Stimulated activated naive CD4-positive, alpha-beta T cell (primary cell): Measurements from ENCODE around the gene SFT2D1.
"Not testable (repeated sequence)": the region's sequence is repeated elsewhere in the genome, so short reads cannot be mapped to it uniquely, and the experiment has no call there.

ENCODE experiments used
- DNase-seq, 6 experiments: peaks; one replicate each; lab custom pipeline; 2025; lab: John Stamatoyannopoulos, UW

SFT2D1 gene

DNA sequence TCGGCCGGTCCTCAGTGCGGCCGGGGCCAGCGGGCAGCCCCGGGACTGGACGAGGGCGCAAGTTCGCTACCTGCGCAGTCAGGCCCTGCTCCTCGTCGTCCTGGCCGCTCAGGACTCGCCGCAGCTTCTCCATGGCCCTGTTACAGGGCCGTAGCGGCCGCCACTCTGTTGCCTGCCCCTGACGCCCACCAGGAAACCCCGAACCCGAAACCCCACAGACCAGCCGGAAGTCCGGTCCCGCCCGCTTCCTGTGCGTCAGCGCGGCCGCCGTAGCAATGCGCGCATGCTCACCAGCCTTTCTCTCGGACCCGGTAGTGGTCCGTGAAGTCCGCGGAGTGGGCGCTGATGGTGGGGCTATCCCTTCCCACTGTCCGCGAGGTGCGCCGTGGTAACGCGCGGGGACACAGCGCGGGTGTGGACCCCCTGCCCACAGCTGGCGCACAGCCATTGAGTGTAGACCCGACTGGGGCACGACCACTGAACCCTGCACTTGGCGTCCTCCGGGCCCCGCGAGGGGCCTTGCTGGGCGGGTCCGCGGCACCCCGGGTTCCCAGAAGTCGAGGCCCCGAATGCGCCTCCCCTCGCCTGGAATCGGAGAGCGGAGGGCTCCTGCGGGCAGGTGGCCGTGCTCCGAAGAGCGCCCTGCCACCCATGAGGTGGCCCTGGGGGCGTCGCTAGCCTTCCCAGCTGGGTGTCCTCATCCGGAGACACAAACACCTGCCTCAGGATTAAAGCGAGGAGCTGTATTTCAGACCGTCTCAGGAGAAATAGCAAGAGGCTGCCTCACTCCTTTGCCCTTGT lies at the start of gene SFT2D1:
TSS of gene SFT2D1 (minus strand) at position 197 of the 801 bp plus-strand sequence. CDS start at position 133, 64 bp downstream.
- peak; percentile 25 to 55 (median 44) for DNase-seq

DNA sequence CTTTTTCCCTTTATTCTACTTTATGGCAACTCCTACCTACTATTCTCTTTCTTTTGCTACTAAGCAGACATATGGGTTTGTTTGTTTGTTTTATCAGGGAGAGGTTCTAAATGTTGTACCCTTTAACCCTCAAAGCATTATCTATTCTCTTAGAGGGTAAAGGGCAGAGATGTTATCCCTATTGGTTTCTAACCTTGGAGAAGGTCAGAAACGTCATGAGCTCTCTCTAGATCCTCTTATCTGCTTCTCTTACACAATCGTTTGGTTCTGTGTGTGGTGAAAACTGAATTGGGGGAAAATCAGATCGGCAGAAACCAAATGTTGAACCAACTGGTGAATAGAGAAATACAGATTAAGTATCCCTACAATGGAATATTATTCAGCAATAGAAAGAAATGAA lies 46.8 kb upstream of the SFT2D1 start:
- DNase-seq, result no peak

DNA sequence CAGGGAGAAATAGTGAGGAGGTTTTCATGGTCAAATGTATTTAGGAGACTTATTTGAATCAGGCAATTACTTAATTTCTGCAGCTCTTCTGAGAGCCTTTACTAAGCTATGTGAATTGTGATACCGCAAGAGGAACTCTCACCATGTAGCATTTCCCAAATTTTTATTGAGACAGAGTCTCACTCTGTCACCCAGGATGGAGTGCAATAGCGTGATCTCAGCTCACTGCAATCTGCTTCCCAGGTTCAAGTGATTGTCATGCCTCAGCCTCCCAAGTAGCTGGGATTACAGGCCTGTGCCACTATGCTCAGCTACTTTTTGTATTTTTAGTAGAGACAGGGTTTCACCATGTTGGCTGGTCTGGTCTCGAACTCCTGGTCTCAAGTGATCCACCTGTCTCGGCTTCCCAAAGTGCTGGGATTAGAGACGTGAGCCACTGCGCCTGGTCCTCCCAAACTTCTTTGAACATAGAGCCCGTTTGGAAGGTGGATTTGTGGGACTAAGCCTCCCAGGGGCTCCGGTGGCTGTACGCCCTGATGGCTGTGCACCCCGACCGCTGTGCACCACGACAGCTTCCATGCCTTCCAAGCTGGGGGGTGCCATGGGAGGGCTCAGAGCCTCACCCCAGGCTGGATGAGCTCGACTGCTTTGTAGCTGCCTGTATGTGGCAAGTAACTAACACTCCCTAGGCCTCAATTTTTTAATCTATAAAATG lies 46.1 kb upstream of the SFT2D1 start:
- no peak for DNase-seq

GRCh38 chr6:166387642-166388289 lies 45.4 kb upstream of the SFT2D1 start:
- no peak for DNase-seq

DNA sequence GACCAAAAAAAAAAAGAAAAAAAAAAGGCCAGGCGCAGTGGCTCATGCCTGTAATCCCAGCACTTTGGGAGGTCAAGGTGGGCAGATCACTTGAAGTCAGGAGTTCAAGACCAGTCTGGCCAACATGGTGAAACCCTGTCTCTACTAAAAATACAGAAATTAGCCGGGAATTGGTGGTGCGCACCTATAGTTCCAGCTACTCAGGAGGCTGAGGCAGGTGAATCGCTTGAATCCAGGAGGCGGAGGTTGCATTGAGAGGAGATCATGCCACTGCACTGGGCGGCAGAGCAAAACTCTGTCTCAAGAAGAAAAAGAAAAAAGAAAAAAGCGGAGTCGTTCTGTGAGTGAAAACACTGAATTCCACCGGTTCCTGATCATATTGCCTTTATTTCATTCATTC lies 44.8 kb upstream of the SFT2D1 start:
- not testable (repeated sequence) for DNase-seq

DNA sequence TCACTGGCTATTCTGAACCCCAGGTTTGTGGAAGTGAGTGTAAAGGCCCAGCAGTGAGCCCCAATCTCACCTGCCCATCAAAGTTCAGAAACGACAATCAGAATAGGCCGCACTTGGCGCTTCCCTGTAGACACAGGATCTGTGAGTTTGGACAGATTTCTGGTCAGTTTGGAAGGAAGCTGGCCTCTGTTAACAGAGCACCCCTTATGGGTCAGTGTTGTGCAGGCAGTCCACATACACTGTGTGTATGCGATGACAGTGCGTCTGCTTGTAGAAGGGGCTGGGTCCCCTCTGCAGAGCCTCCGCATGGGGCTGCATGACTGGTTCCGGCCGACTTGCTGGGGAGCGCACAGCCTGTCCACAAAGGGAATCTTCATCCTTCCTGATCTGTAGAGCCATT lies 43.8 kb upstream of the SFT2D1 start:
- no peak for DNase-seq

DNA sequence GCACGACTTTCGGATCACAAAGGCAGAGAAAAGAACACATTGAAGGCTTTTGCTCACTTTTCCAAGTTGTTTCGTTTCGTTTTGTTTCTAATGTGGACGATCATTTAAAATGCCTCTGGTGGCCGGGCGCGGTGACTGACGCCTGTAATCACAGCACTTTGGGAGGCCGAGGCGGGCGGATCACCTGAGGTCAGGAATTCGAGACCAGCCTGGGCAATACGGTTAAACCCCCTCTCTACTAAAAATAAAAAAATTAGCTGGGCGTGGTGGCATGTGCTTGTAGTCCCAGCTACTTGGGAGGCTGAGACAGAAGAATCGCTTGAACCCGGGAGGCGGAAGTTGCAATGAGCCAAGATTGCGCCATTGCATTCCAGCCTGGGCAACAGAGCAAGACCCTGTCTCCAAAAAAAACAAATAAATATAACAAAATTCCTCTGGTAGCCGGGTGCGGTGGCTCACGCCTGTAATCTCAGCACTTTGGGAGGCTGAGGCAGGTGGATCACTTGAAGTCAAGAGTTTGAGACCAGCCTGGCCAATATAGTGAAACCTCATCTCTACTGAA lies 41.5 kb upstream of the SFT2D1 start:
- DNase-seq, result peak in 4 of 6 experiments; percentile 17 to 50 (median 31)

DNA sequence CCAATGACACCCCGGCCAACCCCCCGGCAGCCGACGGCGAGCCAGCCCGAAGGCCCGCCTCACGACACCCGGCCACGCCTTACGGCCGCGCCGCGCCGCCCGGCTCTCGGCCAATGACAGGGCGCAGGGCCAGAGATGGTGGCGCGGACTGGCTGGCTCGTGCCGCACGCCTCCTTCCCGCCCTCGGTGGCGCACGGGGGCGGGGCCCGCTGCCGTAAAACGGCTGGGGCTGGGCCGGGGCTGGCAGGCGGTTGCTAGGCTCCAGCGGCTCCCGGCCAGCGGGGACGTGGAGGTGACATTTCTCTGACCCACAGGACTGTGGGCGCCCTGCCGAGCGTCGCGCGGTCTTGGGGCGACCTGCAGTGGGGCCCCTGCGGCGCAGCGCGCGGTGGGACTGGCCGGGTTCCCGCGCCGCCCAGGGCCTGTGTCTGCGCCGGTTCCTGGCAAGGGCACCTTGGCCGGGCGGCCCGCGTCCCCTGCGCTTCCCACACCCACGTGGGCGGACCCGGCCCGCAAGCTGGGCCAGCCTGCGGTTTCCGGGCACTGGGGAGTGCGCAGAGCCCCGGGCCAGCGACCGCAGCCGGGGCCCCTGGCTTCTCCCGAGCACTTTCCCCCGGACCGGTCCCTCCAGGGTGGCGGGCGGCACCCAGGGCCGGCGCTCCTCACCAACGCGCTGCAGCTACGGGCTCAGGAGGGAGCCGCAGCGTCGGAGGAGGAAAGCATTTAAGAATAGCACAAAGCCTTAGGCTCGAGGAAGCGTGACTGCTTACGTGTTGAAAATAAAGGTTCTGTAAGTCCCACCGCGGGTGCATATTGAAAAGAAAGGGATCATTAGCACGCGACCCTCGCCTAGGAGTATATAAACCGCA lies 40.8 kb upstream of the SFT2D1 start, which contains the start of gene MPC1:
TSS of gene MPC1 (minus strand) at position 8 of the 869 bp plus-strand sequence. CDS start 64 bp downstream, outside the sequence.
- peak; percentile 87 to 94 (median 92) for DNase-seq

GRCh38 chr6:166382500-166382932 lies 40.2 kb upstream of the SFT2D1 start:
- peak in 3 of 6 experiments; percentile 41 to 62 (median 50) for DNase-seq

DNA sequence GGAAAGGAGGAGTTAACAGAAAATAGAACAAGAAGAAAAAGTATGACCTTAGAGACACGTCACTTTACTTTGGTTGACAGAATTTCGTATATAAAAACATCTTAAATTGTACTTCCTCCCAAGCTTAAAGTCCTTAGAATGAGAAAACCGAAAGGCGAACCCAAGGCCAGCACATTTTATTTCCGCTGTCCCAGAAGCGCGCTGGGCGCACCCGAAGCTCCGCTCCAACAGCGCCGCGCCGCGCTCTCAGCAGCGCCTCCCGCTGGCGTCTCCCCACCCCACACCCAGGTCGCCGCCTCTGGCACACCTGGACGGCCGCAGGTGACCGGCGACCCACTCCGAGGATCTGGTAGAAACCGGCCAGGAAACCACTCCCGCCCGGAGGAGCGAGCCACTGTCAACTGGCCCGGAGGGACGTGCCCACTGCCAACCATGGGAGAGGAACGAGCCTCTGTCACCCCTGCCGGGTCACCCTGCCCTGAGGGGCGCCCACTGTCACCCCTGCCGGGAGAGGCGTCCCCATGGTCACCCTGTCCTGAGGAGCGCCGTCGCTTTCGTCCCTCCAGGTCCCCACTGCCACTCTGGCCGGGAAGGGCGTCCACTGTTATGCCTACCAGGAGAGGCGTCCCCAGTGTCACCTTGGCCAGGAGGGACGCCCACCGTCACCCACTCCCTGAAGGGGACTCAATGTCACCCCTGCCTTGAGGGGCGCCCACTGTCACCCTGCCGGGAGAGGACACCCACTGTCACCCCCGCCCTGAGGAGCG lies 39.6 kb upstream of the SFT2D1 start:
- peak; percentile 29 to 66 (median 54) for DNase-seq

DNA sequence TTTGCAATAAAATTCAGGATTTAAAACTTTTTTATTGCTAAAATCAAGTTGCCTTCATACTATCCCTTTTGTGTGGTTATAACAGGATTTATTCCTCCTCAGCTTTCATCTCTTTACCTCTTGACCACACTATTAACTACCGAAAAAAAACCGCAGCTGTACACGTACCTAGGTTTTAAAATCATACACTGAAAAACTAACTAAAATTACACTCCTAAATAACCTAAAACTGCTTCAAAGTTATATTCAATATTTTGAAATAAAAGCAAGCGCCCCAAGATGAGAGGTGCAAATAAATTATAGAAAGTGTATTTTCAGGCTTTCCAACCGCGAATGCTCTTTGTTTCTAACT lies 39.0 kb upstream of the SFT2D1 start:
- no peak for DNase-seq

DNA sequence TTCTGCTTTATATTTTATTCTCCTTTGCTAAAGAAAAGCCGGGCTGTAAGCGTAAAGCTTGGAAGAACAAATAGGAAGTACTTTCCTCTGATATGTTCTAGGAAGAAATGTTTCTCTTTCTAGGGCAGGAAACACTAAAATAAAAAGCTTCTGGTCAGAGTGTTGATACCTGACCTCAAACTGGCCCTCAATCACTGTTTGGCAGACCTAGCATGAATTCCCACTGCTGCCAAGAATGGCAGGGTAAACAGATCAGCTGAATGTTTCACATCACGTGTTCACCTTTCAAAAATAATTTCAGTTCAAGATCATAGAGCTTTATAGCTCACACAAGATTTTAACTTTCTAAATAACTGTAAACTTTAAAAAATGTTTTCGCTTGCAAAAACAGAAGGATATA lies 37.5 kb upstream of the SFT2D1 start:
- DNase-seq, result no peak

GRCh38 chr6:166379103-166379586 lies 36.8 kb upstream of the SFT2D1 start:
- DNase-seq, result no peak

GRCh38 chr6:166377721-166378120 lies 35.4 kb upstream of the SFT2D1 start:
- no peak for DNase-seq

DNA sequence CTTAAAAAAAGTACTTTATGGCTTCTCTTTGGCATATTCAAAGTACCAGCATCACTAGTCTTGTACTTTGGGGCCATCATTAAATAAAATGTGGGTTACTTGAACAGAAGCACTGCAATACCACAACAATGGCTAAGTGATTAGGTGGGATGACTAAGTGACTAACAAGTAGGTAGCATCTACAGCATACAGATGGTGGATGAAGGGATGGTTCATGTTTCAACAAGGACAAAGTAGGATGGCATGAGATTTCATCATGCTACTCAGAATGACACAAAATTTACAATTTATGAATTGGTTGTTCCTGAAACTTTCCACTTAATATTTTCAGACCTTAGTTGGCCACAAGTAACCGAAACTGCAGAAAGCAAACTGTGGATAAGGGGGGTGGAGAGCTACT lies 32.7 kb upstream of the SFT2D1 start:
- no peak for DNase-seq

DNA sequence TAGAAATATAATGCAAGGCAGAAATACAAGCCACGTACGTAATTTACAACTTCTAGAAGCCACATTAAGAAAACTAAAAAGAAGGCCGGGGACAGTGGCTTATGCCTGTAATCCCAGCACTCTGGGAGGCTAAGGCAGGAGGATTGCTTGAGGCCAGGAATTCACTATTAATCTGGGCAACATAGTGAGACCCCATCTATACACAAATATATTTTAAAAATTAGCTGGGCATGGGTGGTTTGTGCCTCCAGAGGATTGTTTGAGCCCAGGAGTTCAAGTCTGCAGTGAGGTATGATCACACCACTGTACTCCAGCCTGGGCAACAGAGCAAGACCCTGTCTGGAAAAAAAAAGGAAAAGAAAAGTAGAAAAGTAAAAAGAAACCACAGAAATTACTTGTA lies 28.1 kb upstream of the SFT2D1 start:
- DNase-seq, result no peak

GRCh38 chr6:166369782-166370181 lies 27.4 kb upstream of the SFT2D1 start:
- DNase-seq, result no peak

DNA sequence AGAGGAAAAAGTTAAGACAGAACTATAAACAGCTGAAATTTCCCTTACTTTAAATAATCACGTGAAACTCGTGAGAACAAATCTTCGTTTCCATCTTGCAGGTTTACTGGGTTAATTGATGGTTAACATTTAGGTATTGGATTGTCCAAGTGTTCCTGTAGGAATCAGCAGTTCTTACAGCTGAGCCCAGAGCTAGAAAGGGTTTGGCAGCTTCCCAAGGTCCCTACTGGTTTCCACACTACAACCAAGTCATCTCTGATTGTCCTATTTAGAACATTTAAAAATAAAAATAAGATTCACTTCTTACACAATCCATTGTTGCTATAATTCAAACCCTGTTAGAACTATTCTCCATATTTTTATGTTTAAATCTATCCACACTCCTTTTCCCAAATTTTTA lies 24.6 kb upstream of the SFT2D1 start:
- DNase-seq, result no peak

- DNase-seq, result no peak
These were observed 23.5 kb upstream of the SFT2D1 start for GRCh38 chr6:166365806-166366205.

DNA sequence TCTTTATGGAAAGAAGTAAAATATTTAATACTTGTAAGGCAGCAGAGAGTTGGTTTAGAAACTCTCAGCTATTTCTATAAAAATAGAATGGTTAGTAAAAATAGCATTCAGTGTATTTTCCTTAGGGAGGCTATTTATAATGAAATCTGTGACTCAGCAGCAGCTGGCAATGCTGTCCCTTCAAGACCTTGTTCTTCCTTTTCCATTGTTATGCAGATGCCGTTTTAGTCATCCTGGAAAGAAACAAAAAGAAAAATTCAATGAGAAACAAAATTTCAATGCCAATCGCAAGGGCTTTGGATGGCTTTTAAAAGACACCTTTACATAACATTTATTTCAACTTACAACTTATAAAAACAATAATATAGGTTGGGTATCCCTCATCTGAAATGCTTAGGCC lies 22.9 kb upstream of the SFT2D1 start:
- no peak for DNase-seq
